Smooth muscle cell of trachea (primary cell): ENCODE measurements around the gene MT1A. TPM values are rescaled to one million over a fixed set of nuclear protein-coding genes. Genes with fewer than 3 reads are reported as not detected.

Experiments used
- total RNA-seq: library from RNA; depleted of rRNA; stranded (reverse); fragments of >200 nt; gene quantifications from 2 replicates; pipeline ENCODE4 v1.2.1, GENCODE V29; 2014

Gene MT1A
- 1.5 and 1.7 TPM in 2 replicates for total RNA-seq

DNA sequence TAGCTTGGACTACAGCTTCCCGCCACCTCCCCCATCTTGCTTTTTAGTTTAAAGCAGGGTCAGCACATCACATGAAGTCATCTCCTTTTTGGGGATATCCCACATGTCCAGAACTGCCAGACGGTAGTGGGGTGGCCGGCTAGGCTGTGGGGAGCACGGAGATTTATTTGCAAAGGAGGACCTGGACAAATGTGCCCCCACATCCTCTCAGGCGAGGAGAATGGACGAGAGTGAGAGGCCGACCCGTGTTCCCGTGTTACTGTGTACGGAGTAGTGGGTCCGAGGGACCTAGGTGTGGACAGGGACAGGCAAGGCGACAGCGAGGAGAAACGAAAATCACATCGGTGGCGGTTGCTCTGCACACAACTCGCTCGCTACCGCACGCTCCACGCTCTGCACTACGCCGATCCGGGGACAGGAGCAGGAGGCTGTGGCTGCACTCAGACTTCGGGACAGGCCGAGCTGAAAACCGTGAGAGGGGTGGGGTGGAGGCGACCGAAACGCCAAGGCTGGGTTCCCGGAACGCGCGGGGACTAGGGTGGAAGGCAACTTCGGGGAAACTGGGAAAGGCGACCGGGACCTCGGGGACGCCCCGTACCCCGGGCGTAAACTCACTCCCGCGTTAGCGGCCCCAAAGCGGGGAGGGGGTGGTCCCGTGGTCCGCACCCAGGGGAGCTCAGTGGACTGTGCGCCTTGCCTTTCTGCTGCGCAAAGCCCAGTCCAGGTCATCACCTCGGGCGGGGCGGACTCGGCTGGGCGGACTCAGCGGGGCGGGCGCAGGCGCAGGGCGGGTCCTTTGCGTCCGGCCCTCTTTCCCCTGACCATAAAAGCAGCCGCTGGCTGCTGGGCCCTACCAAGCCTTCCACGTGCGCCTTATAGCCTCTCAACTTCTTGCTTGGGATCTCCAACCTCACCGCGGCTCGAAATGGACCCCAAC lies at the start of gene MT1A:
Gene MT1A, plus strand, starts transcription at position 853 of the 937 bp plus-strand sequence. Its CDS starts 73 bp downstream, at position 926.

DNA sequence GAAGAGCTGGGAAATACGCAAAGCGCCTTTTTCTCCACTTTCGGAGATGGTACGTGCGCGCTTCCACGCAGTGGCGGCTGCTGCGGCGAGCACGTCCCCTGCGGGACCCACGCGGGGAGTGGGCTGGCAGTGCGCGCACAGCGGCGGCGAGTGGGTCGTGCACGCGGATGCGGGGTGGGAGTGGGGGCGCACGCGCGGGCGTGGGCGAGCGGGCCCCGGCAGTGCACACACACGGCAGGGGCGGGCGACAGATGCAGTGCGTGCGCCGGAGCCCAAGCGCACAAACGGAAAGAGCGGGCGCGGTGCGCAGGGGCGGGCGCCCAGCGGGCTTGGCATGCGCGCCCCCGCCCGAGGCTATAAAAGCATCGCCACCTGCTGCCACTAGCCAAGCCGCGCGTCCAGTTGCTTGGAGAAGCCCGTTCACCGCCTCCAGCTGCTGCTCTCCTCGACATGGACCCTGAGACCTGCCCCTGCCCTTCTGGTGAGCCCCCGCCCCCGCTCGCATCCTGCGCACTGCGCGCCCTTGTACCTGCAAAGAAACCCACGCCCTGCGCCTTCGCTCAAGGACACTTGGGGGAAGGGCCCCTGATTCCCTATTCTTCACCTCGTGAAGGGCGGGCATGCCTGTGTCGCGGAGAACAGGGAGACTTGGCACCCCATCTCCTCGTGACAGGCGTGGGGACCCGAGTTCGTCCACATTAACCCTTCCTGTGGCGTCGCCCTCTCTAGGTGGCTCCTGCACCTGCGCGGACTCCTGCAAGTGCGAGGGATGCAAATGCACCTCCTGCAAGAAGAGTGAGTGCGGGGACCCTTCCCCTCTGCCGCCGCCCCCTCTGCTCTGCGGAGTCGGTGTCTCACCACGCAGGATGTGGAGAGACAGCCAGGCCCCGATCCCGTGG lies 49.1 kb upstream of the MT1A start, which contains the start of gene MT3:
Gene MT3, plus strand, starts transcription at position 388 of the 899 bp plus-strand sequence. Its CDS starts 63 bp downstream, at position 451.

DNA sequence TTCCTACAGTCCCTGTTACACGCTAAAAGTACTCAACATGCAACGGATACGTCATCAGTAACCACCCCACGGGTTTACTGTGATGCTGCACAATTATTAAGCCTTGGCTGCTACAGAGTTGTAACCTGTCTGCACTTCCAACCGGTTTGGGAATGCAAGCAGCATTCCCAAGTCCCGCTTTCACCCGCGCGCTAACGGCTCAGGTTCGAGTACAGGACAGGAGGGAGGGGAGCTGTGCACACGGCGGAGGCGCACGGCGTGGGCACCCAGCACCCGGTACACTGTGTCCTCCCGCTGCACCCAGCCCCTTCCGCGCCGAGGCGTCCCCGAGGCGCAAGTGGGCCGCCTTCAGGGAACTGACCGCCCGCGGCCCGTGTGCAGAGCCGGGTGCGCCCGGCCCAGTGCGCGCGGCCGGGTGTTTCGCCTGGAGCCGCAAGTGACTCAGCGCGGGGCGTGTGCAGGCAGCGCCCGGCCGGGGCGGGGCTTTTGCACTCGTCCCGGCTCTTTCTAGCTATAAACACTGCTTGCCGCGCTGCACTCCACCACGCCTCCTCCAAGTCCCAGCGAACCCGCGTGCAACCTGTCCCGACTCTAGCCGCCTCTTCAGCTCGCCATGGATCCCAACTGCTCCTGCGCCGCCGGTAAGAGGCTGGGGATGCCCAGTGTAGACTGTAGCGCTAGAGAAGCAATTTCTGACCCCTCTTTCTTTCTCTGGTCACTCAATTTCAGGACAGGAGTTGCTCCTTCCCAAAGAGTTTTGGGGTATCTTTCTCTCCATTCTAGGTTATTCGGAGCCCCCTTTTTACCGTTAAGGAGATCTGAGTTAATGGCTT lies 30.2 kb upstream of the MT1A start, which contains the start of gene MT2A:
Gene MT2A, plus strand, starts transcription at position 542 of the 833 bp plus-strand sequence. Its CDS starts 72 bp downstream, at position 614.

DNA sequence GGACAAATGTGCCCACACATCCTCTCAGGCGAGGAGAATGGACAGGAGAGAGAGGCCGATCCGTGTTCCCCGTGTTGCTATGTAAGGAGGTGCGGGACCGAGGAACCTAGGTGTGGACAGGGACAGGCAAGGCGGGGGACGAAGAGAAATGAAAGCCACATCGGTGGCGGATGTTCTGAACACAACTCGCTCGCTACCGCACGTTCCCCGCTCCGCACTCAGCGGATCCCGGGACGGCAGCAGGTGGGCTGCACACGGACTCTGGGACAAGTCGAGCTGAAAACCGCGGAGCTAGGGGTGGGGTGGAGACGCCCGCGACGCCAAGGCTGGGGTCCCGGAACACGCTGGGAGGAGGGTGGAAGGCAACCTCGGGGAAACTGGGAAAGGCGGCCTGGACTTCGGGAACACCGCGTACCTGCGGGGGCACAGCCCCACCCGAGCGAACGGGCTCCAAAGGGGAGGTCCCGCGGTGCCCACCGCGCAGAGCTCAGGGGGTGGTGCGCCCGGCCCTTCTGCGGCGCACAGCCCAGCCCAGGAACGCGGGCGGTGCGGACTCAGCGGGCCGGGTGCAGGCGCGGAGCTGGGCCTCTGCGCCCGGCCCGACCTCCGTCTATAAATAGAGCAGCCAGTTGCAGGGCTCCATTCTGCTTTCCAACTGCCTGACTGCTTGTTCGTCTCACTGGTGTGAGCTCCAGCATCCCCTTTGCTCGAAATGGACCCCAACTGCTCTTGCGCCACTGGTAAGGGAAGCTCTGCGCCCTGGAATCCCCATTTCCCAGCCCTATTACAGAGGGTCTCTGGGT lies 13.1 kb upstream of the MT1A start, which contains the start of gene MT1E:
Gene MT1E, plus strand, starts transcription at position 642 of the 803 bp plus-strand sequence. Its CDS starts 71 bp downstream, at position 713.

DNA sequence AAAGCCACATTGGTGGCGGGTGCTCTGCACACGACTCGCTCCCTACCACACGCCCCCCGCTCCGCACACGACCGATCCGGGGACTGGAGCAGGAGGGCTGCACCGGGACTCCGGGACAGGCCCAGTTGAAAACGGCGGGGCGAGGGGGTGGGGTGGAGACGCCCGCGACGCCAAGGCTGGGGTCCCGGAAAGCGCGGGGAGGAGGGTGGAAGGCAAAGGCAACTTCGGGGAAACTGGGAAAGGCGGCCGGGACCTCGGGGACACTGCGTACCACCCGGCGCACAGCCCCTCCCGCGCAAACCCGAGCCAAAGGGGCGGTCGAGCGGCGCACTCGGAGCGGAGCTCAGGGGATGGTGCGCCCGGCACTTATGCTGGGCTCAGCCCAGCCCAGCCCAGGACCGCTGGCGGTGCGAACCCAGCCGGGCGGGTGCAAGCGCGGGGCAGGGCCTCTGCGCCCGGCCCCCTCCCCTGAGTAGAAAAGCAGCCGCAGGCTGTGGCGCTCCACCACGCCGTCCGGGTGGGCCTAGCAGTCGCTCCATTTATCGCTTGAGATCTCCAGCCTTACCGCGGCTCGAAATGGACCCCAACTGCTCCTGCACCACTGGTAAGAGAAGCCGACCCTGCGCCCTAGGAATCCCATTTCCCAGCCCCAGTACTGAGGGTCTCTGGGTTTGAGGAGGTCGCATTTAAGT lies 6.2 kb upstream of the MT1A start, which contains the start of gene MT1M:
Gene MT1M, plus strand, starts transcription at position 504 of the 692 bp plus-strand sequence. Its CDS starts 73 bp downstream, at position 577.

DNA sequence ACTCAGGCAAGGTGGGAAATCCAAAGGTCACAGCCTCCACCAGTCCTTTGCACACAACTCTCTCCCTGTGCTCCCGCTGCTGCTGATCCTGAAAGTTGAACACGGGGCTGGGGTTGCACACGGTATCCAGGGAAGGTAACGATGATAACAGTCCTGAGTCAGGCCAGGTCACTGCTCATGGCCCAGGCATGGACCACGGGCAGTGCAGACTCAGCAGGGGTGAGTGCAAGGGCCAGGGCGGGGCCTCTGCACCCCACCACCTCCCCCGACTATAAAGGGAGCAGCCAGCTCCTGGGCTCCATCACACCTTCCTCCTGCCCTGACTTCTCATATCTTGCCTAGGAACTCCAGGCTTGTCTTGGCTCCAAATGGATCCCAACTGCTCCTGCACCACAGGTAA lies 13.1 kb downstream of the MT1A start, which contains the start of gene MT1B:
Gene MT1B, plus strand, starts transcription at position 301 of the 400 bp plus-strand sequence. Its CDS starts 68 bp downstream, at position 369.

DNA sequence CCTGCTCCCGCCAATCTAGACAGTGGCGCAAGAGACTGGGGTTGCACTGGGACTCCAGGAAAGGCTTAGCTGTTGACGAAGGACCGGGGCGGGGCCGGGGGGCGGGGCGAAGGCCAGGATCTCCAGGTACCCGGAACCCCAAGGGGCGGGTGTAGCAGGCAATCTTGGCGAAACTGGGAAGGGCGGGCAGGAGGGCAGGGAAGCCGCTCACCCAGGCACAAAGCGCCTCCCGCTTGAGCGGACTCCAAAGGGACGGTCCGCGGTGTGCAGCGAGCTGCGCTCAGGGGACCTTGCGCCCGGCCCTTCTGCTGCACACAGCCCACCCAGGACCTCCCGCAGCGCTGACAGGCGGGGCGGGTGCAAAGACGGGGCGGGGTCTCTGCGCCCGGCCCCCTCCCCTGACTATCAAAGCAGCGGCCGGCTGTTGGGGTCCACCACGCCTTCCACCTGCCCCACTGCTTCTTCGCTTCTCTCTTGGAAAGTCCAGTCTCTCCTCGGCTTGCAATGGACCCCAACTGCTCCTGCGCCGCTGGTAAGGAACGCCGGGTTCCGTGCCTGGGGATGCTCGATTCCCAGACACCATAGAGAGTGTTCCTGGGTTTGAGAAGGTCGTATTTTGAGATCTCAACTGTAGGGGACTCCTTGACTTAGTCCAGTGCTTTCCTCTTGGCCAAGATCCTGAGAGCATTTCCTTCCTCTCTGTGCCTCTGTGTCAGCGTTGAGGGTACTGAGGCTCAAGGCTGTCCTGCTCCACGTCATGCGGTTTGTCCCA lies 19.3 kb downstream of the MT1A start, which contains the start of gene MT1F:
Gene MT1F, plus strand, starts transcription at position 405 of the 772 bp plus-strand sequence. Its CDS starts 100 bp downstream, at position 505.

DNA sequence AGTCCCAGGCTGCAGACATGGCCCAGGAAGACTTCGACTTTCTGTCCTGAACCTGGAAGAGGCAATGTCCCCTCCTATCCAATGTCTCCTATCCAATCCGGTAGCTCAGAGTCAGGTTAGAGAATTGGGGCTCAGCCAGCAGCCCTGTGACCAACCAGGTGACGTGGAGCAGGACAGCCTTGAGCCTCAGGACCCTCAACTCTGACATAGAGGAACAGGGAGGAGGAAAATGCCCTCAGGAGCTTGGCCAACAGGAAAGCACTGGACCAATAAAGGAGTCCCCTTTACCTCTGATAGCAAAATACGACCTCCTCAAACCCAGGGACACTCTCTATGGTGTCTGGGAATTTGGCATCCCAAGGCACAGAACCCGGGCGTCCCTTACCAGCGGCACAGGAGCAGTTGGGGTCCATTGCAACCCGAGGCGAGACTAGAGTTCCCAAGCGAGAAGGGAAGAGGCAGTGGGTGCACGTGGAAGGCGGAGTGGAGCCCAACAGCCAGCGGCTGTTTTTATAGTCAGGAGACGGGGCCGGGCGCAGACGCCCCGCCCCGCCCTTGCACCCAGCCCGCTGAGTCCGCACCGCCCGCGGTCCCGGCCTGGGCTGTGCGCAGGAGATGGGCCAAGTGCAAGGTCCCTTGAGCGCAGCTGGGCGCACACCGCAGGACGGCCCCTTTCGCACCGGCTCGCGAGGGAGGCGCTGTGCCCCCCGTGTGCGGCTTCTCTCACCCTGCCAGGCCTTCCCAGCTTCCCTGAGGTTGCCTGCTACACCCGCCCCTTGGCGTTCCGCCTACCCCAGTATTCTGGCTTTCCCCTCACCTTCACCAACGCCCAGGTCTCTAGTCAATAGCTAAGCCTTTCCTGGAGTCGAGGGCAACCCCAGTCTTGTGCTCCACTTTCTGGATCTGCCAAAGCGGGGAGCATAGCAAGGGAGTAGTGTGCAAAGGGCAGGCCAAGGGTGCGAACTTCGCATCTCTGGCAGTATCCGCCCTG lies 29.4 kb downstream of the MT1A start, which contains the start of gene MT1G:
Gene MT1G, minus strand, starts transcription at position 485 of the 991 bp plus-strand sequence. Its CDS starts 72 bp downstream, at position 413.

DNA sequence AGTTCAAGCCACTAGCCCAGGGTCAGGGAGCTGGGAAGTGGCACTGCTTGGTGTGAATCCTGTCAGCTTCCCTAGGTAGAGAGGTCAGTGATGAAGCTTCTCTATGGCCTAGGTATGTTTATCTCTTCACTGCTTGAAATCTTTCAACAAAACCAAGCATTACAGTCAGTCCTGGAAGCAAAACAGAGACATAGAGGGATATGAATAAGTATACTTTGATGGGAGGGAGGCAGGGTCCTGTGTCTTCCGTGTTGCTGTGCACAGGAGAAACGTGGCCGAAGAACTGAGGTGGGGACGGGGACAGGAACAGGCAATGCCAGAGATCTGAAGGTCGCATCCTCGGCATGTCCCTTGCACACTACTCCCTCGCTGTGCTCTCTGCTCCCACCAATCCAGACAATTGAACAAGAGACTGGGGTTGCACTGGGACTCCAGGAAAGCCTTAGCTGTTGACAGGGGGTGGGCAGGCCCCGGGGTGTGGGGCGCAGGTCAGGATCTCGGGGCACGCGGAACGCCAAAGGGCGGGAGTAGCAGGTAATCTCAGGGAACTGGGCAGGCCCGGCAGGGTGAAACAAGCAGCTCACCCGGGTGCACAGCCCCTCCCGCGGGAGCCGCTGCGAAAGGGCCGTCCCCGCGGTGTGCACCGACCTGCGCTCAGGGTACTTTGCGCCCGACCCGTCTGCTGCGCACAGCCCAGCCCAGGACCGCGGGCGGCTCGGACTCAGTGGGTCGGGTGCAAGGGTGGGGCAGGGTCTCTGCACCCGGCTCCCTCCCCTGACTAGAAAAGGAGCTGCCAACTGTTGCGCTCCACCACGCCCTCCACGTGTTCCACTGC lies 30.8 kb downstream of the MT1A start, which contains the start of gene MT1H:
Gene MT1H, plus strand, starts transcription at position 810 of the 835 bp plus-strand sequence. CDS start 71 bp downstream, outside the sequence.

DNA sequence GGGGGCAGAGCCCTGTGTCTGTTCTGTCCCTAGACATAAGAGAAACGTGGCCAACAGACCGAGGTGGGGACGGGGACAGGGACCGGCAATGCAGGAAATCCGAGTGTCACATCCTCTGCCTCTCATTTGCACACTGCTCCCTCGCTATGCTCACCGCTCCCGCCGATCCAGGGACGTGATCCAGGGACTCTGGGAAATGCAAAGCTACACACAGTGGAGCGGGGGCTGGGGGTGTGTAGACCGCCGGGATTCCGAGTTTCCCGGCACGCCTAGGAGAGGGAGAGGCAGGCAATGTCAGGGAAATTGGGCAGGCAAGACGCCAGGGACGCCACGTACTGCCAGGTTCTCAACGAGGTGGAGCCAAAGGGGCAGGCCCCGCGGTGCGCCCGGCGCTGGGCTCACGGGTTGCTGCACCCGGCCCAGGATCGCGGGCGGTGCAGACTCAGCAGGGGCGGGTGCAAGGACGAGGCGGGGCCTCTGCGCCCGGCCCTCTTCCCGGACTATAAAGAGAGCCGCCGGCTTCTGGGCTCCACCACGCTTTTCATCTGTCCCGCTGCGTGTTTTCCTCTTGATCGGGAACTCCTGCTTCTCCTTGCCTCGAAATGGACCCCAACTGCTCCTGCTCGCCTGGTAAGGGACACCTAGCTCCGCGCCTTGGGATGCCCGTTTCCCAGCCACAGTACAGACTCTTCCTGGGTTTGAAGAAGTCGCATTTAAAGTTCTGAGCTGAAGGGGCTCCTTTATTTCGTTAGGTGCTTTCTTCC lies 43.7 kb downstream of the MT1A start, which contains the start of gene MT1X:
Gene MT1X, plus strand, starts transcription at position 532 of the 764 bp plus-strand sequence. Its CDS starts 71 bp downstream, at position 603.

Other genes starting within 250 kb of the MT1A start
- gene AMFR, start 213.1 kb upstream of the MT1A start, total RNA-seq = 191 and 338 TPM in 2 replicates
- 56.9 and 116 TPM in 2 replicates for gene NUDT21, start 187.3 kb upstream of the MT1A start, total RNA-seq
- gene OGFOD1, start 187.1 kb upstream of the MT1A start, total RNA-seq = 72.8 and 74.0 TPM in 2 replicates
- 72.9 and 108 TPM in 2 replicates for gene BBS2, start 118.6 kb upstream of the MT1A start, total RNA-seq
- gene MT4, start 73.6 kb upstream of the MT1A start, total RNA-seq = not detected in 2 replicates
- gene MT3, start 49.1 kb upstream of the MT1A start, total RNA-seq = 0.66 TPM in 1 of 2 replicates, not detected in the other
- 96.4 and 103 TPM in 2 replicates for gene MT2A, start 30.1 kb upstream of the MT1A start, total RNA-seq
- 167 and 190 TPM in 2 replicates for gene MT1E, start 12.9 kb upstream of the MT1A start, total RNA-seq
- 2.6 and 5.1 TPM in 2 replicates for gene MT1M, start 6.0 kb upstream of the MT1A start, total RNA-seq
- not detected in 2 replicates for gene MT1B, start 13.2 kb downstream of the MT1A start, total RNA-seq
- 0.17 TPM in 1 of 2 replicates, not detected in the other for gene MT1F, start 19.3 kb downstream of the MT1A start, total RNA-seq
- gene MT1G, start 29.4 kb downstream of the MT1A start, total RNA-seq = 0.58 TPM in 1 of 2 replicates, not detected in the other
- gene MT1H, start 31.1 kb downstream of the MT1A start, total RNA-seq = not detected in 2 replicates
- 19.5 and 41.6 TPM in 2 replicates for gene MT1X, start 43.8 kb downstream of the MT1A start, total RNA-seq
- 45.2 and 63.4 TPM in 2 replicates for gene NUP93, start 91.5 kb downstream of the MT1A start, total RNA-seq
- gene SLC12A3, start 226.5 kb downstream of the MT1A start, total RNA-seq = not detected in 2 replicates